WTC11 (cell line): ENCODE results near the gene TNFRSF1B. TPM values are rescaled to one million over a fixed set of nuclear protein-coding genes. Genes with fewer than 3 reads are reported as not detected.

ENCODE experiments used
- CREM ChIP-seq: sonication (generic); formaldehyde crosslinking; IDR thresholded peaks from 2 replicates; pipeline ENCODE4 v1.8.1; 2022; ENCODE audit warnings: mild to moderate bottlenecking, missing genetic modification reagents, moderate library complexity
- ELF4 ChIP-seq: sonication (generic); formaldehyde crosslinking; IDR thresholded peaks from 2 replicates; pipeline ENCODE4 v1.8.1; 2022; ENCODE audit warnings: low read depth, mild to moderate bottlenecking, moderate library complexity, missing genetic modification reagents
- EMX1 ChIP-seq: fragments of 250-450 bp; sonication (Bioruptor Pico); IDR thresholded peaks from 2 replicates; pipeline ENCODE4 v1.8.0; 2021; ENCODE audit warnings: mild to moderate bottlenecking
- ETV6 ChIP-seq: sonication (generic); formaldehyde crosslinking; IDR thresholded peaks from 2 replicates; pipeline ENCODE4 v1.8.1; 2022; ENCODE audit warnings: mild to moderate bottlenecking, missing genetic modification reagents
- FOXK1 ChIP-seq: sonication (generic); formaldehyde crosslinking; IDR thresholded peaks from 2 replicates; pipeline ENCODE4 v1.8.0; 2022; ENCODE audit warnings: mild to moderate bottlenecking, moderate library complexity, missing genetic modification reagents
- FOXP1 ChIP-seq: sonication (generic); formaldehyde crosslinking; IDR thresholded peaks from 2 replicates; pipeline ENCODE4 v1.8.0; 2022; ENCODE audit warnings: missing genetic modification reagents, mild to moderate bottlenecking, moderate library complexity, borderline replicate concordance
- IRF2 ChIP-seq: sonication (generic); formaldehyde crosslinking; IDR thresholded peaks from 2 replicates; pipeline ENCODE4 v1.8.0; 2022; ENCODE audit warnings: low read depth, missing genetic modification reagents, borderline replicate concordance
- JUN ChIP-seq: sonication (generic); formaldehyde crosslinking; IDR thresholded peaks from 2 replicates; pipeline ENCODE4 v1.8.0; 2023; ENCODE audit warnings: mild to moderate bottlenecking, missing genetic modification reagents
- MAX ChIP-seq: sonication (generic); formaldehyde crosslinking; IDR thresholded peaks from 2 replicates; pipeline ENCODE4 v1.8.0; 2022; ENCODE audit warnings: mild to moderate bottlenecking, missing genetic modification reagents
- MXD4 ChIP-seq: fragments of 250-450 bp; sonication (Bioruptor Pico); IDR thresholded peaks from 2 replicates; pipeline ENCODE4 v1.8.0; 2021; ENCODE audit warnings: mild to moderate bottlenecking, moderate library complexity, borderline replicate concordance
- NFE2L1 ChIP-seq: sonication (generic); formaldehyde crosslinking; IDR thresholded peaks from 2 replicates; pipeline ENCODE4 v1.8.1; 2023; ENCODE audit warnings: missing genetic modification reagents
- PRDM15 ChIP-seq: sonication (generic); formaldehyde crosslinking; IDR thresholded peaks from 2 replicates; pipeline ENCODE4 v1.8.0; 2022; ENCODE audit warnings: missing genetic modification reagents
- RELA ChIP-seq: sonication (generic); formaldehyde crosslinking; IDR thresholded peaks from 2 replicates; pipeline ENCODE4 v1.8.1; 2022; ENCODE audit warnings: missing genetic modification reagents, mild to moderate bottlenecking, borderline replicate concordance
- SMAD3 ChIP-seq: sonication (generic); formaldehyde crosslinking; IDR thresholded peaks from 2 replicates; pipeline ENCODE4 v1.8.0; 2022; ENCODE audit warnings: missing genetic modification reagents, mild to moderate bottlenecking, borderline replicate concordance
- SMAD4 ChIP-seq: sonication (generic); formaldehyde crosslinking; IDR thresholded peaks from 2 replicates; pipeline ENCODE4 v1.8.0; 2022; ENCODE audit warnings: mild to moderate bottlenecking, missing genetic modification reagents
- SP1 ChIP-seq: sonication (generic); formaldehyde crosslinking; conservative IDR thresholded peaks from 2 replicates; pipeline ENCODE4 v1.8.1; 2022; ENCODE audit warnings: missing genetic modification reagents
- ZNF219 ChIP-seq: sonication (generic); formaldehyde crosslinking; IDR thresholded peaks from 2 replicates; pipeline ENCODE4 v1.8.0; 2023; ENCODE audit warnings: missing genetic modification reagents, mild to moderate bottlenecking, borderline replicate concordance
- ZNF317 ChIP-seq: sonication (generic); formaldehyde crosslinking; IDR thresholded peaks from 2 replicates; pipeline ENCODE4 v1.8.1; 2023; ENCODE audit warnings: low read depth, mild to moderate bottlenecking, moderate library complexity, missing genetic modification reagents, borderline replicate concordance
- ZNF532 ChIP-seq: fragments of 250-450 bp; sonication (Bioruptor Pico); IDR thresholded peaks from 2 replicates; pipeline ENCODE4 v1.9.0; 2021; ENCODE audit warnings: mild to moderate bottlenecking, borderline replicate concordance
- ZNF671 ChIP-seq: fragments of 250-450 bp; sonication (Bioruptor Pico); IDR thresholded peaks from 2 replicates; pipeline ENCODE4 v1.8.0; 2021; ENCODE audit warnings: mild to moderate bottlenecking
- total RNA-seq: library from RNA; stranded (reverse); gene quantifications from 3 replicates; pipeline ENCODE4 v1.2.3, GENCODE V29; 2021
- TF ChIP-seq, protein P1 (sequence below): sonication (generic); formaldehyde crosslinking; IDR thresholded peaks from 2 replicates; pipeline ENCODE4 v1.8.0; 2023; ENCODE audit warnings: missing genetic modification reagents
- TF ChIP-seq, protein P2 (sequence below): sonication (generic); formaldehyde crosslinking; IDR thresholded peaks from 2 replicates; pipeline ENCODE4 v1.8.1; 2023; ENCODE audit warnings: mild to moderate bottlenecking, moderate library complexity, missing genetic modification reagents
- TF ChIP-seq, protein P3 (sequence below): sonication (generic); formaldehyde crosslinking; IDR thresholded peaks from 2 replicates; pipeline ENCODE4 v1.8.0; 2022; ENCODE audit warnings: mild to moderate bottlenecking, missing genetic modification reagents
- TF ChIP-seq, protein P4 (sequence below): sonication (generic); formaldehyde crosslinking; IDR thresholded peaks from 2 replicates; pipeline ENCODE4 v1.8.0; 2022; ENCODE audit warnings: mild to moderate bottlenecking, missing genetic modification reagents

Gene TNFRSF1B
- total RNA-seq, 1 experiment from 2014 or later = 2.7 TPM

DNA sequence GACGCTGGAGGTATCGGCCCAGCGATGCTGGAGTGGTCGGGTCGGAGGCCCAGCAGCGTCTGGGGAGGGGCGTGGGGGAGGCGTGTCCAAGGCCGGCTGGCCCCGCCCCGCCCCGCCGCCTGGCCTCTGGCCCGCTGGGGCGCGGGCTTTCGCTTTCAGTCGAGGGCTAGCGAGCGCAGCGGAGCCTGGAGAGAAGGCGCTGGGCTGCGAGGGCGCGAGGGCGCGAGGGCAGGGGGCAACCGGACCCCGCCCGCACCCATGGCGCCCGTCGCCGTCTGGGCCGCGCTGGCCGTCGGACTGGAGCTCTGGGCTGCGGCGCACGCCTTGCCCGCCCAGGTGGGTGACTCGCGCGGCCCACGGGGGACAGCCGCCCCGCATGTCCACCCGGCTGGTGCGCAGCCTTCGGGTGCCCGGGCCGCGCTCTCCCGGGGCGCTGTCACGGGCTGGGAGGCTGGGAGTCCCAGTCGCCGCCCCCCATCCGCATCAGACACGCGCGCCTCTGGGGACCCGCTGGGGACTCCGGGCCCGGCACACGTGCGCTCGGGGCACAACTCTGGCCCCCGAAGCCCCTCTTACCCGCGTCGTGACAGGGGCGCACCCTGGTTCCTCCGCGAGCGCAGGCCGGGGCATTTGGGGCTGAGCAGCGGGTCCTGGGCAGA lies at the start of gene TNFRSF1B (continued):
- TF ChIP-seq IRF2 (no peak), ETV6 (peak; percentile 82; the same call in 1 of the 2 replicates), EMX1 (CRISPR knock-in tag) (no peak), ELF4 (CRISPR knock-in tag) (peak; percentile 63; the same call in 1 of the 2 replicates), SP1 (peak; percentile 84), RELA (CRISPR knock-in tag) (peak; percentile 83; the same call in 1 of the 2 replicates), ZNF532 (CRISPR knock-in tag) (no peak), ZNF671 (CRISPR knock-in tag) (no peak), FOXP1 (CRISPR knock-in tag) (peak; percentile 95), SMAD3 (CRISPR knock-in tag) (0 out of 2 replicates have a peak, but pooled peaks have one; percentile 43), MXD4 (CRISPR knock-in tag) (no peak), FOXK1 (CRISPR knock-in tag) (peak; percentile 89; the same call in 1 of the 2 replicates), JUN (CRISPR knock-in tag) (peak; percentile 76), NFE2L1 (CRISPR knock-in tag) (peak; percentile 79; the same call in 1 of the 2 replicates), SMAD4 (peak; percentile 59; the same call in 1 of the 2 replicates), CREM (CRISPR knock-in tag) (peak; percentile 79; the same call in 1 of the 2 replicates), MAX (peak; percentile 95), PRDM15 (CRISPR knock-in tag) (no peak), ZNF317 (CRISPR knock-in tag) (peak; percentile 49; the same call in 1 of the 2 replicates), ZNF219 (CRISPR knock-in tag) (peak; percentile 77; the same call in 1 of the 2 replicates)
- TF ChIP-seq, protein P1, sequence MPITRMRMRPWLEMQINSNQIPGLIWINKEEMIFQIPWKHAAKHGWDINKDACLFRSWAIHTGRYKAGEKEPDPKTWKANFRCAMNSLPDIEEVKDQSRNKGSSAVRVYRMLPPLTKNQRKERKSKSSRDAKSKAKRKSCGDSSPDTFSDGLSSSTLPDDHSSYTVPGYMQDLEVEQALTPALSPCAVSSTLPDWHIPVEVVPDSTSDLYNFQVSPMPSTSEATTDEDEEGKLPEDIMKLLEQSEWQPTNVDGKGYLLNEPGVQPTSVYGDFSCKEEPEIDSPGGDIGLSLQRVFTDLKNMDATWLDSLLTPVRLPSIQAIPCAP = peak; percentile 83
- TF ChIP-seq, protein P2, sequence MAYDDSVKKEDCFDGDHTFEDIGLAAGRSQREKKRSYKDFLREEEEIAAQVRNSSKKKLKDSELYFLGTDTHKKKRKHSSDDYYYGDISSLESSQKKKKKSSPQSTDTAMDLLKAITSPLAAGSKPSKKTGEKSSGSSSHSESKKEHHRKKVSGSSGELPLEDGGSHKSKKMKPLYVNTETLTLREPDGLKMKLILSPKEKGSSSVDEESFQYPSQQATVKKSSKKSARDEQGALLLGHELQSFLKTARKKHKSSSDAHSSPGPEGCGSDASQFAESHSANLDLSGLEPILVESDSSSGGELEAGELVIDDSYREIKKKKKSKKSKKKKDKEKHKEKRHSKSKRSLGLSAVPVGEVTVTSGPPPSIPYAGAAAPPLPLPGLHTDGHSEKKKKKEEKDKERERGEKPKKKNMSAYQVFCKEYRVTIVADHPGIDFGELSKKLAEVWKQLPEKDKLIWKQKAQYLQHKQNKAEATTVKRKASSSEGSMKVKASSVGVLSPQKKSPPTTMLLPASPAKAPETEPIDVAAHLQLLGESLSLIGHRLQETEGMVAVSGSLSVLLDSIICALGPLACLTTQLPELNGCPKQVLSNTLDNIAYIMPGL (CRISPR knock-in tag) = peak; percentile 48; the same call in 1 of the 2 replicates
- TF ChIP-seq, protein P3, sequence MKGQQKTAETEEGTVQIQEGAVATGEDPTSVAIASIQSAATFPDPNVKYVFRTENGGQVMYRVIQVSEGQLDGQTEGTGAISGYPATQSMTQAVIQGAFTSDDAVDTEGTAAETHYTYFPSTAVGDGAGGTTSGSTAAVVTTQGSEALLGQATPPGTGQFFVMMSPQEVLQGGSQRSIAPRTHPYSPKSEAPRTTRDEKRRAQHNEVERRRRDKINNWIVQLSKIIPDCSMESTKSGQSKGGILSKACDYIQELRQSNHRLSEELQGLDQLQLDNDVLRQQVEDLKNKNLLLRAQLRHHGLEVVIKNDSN (CRISPR knock-in tag) = peak; percentile 60; the same call in 1 of the 2 replicates
- TF ChIP-seq, protein P4, sequence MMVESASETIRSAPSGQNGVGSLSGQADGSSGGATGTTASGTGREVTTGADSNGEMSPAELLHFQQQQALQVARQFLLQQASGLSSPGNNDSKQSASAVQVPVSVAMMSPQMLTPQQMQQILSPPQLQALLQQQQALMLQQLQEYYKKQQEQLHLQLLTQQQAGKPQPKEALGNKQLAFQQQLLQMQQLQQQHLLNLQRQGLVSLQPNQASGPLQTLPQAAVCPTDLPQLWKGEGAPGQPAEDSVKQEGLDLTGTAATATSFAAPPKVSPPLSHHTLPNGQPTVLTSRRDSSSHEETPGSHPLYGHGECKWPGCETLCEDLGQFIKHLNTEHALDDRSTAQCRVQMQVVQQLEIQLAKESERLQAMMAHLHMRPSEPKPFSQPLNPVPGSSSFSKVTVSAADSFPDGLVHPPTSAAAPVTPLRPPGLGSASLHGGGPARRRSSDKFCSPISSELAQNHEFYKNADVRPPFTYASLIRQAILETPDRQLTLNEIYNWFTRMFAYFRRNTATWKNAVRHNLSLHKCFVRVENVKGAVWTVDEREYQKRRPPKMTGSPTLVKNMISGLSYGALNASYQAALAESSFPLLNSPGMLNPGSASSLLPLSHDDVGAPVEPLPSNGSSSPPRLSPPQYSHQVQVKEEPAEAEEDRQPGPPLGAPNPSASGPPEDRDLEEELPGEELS = peak; percentile 88; the same call in 1 of the 2 replicates
